Measurements from ENCODE around the gene B4GALT1.
"Not testable (repeated sequence)": the region's sequence is repeated elsewhere in the genome, so short reads cannot be mapped to it uniquely, and the experiment has no call there.

Gene B4GALT1

GRCh38 chr9:33166231-33167083 is 679 bp downstream of the B4GALT1 start:
- H3K36me3 ChIP-seq (ENCODE audit: insufficient read depth, low read length) = no peaks in the 10 kb centered on the region
- peaks cover 32% of the 10 kb centered on the region for H3K27me3 ChIP-seq (ENCODE audit: insufficient read depth, low read length)
- peaks cover 23% of the 10 kb centered on the region for H3K4me1 ChIP-seq (ENCODE audit: insufficient read depth, low read length)
- peak overlapping the region; percentile 41; the same call in 1 of the 2 replicates for H3K27ac ChIP-seq (ENCODE audit: low read depth, low read length)
- WGBS = 3% methylated on average over 51 of the region's 51 CpGs
- H3K4me3 ChIP-seq (ENCODE audit: low read length) = peak overlapping the region; percentile 92
- H3K9ac ChIP-seq (ENCODE audit: low read depth, low read length) = peak overlapping the region; percentile 73
- H3K9me3 ChIP-seq (ENCODE audit: insufficient read depth, low read depth, low read length) = no peaks in the 10 kb centered on the region

DNA sequence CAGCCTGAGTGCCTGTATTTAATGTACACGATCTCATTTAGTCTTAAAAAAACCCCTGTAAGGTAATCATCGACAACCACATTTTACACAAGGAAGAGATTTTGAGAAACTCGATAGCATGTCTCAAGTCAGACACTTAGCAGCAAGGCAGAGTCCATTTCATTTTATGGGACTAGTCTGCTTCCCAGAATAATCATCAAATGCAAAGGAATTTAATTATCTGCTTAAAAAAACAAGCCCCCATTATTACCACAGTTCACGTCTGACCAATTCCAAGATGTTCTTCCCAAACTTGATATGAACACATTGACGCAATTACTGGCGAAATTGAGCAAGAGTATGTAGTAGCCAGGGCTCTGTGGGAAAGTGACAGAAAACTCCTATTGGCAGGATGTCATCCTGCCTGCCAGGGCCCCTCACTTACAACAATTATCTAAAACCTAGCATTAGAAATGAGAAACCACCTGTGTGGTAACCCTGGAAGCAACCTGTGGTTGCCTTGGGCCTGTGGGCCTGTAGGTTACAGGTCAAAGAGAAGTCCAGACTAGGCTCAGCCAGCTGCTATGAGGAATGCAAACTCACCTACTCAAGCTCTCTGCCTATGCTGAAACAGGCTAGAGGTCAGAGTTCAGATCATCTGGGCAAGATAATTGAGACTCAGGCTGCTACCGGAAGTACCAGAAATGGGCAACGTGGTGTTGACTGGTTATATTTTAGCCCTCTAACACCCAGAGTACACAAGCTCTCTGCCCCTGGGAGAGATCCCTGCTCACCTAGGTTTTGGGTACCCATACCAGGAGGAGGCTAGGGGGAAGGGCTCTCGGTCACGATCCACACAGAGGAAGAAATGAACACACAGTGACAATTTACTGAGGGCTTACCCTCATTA is 1.6 kb downstream of the B4GALT1 start:
- Histone ChIP-seq H3K4me3 (ENCODE audit: low read length) (peak overlapping the region; percentile 92), H3K27me3 (ENCODE audit: insufficient read depth, low read length) (peaks cover 32% of the 10 kb centered on the region), H3K4me1 (ENCODE audit: insufficient read depth, low read length) (peaks cover 31% of the 10 kb centered on the region), H3K9me3 (ENCODE audit: insufficient read depth, low read depth, low read length) (no peaks in the 10 kb centered on the region), H3K9ac (ENCODE audit: low read depth, low read length) (0 out of 2 replicates have a peak overlapping the region, but pooled peaks have one; percentile 73), H3K27ac (ENCODE audit: low read depth, low read length) (no peak overlapping the region), H3K36me3 (ENCODE audit: insufficient read depth, low read length) (no peaks in the 10 kb centered on the region)
- 80% methylated on average over 10 of the region's 10 CpGs for WGBS

GRCh38 chr9:33164921-33165262 is 2.2 kb downstream of the B4GALT1 start:
- not testable (repeated sequence) for H3K4me3 ChIP-seq (ENCODE audit: low read length); H3K9me3 ChIP-seq (ENCODE audit: insufficient read depth, low read depth, low read length); H3K27ac ChIP-seq (ENCODE audit: low read depth, low read length); H3K9ac ChIP-seq (ENCODE audit: low read depth, low read length); H3K36me3 ChIP-seq (ENCODE audit: insufficient read depth, low read length)
- H3K27me3 ChIP-seq (ENCODE audit: insufficient read depth, low read length) = peaks cover 32% of the 10 kb centered on the region
- H3K4me1 ChIP-seq (ENCODE audit: insufficient read depth, low read length) = peaks cover 37% of the 10 kb centered on the region
- WGBS = 99% methylated on average over 5 of the region's 7 CpGs

DNA sequence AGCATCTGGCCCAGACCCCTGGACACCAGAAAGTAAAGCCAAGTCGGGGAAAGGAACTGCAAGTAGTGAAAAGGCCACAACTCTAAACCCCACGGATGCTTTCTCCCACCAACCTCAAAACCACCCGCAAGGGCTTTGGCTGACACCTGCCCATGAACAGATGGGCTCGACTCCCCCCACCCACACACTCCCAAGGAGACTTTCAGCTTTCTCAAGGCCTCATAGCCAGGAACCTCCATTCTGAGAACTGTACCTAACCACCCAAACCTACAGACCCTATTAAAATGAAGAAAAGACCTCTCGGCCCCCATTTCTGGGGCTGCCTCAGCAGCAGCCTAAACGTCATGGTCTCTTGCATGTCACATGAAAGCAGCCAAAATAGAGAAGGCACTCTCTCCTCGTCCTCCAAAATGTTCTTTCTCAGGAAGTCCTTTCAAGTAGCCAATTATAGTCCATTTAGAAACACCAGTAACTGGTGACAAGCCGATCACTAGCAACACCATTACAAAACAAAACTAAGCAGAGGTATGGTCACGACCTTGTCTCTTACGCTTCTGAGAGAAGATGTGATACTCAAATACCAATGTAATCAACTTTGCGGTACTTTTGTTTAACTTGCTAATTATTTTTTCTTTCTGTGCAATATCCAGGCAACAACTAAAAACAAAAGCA is 2.9 kb downstream of the B4GALT1 start:
- 91% methylated on average over 11 of the region's 11 CpGs for WGBS
- no peak overlapping the region for H3K4me3 ChIP-seq (ENCODE audit: low read length)
- H3K36me3 ChIP-seq (ENCODE audit: insufficient read depth, low read length) = no peaks in the 10 kb centered on the region
- peaks cover 32% of the 10 kb centered on the region for H3K27me3 ChIP-seq (ENCODE audit: insufficient read depth, low read length)
- no peak overlapping the region for H3K27ac ChIP-seq (ENCODE audit: low read depth, low read length)
- no peaks in the 10 kb centered on the region for H3K9me3 ChIP-seq (ENCODE audit: insufficient read depth, low read depth, low read length)
- H3K9ac ChIP-seq (ENCODE audit: low read depth, low read length) = no peak overlapping the region
- peaks cover 43% of the 10 kb centered on the region for H3K4me1 ChIP-seq (ENCODE audit: insufficient read depth, low read length)

DNA sequence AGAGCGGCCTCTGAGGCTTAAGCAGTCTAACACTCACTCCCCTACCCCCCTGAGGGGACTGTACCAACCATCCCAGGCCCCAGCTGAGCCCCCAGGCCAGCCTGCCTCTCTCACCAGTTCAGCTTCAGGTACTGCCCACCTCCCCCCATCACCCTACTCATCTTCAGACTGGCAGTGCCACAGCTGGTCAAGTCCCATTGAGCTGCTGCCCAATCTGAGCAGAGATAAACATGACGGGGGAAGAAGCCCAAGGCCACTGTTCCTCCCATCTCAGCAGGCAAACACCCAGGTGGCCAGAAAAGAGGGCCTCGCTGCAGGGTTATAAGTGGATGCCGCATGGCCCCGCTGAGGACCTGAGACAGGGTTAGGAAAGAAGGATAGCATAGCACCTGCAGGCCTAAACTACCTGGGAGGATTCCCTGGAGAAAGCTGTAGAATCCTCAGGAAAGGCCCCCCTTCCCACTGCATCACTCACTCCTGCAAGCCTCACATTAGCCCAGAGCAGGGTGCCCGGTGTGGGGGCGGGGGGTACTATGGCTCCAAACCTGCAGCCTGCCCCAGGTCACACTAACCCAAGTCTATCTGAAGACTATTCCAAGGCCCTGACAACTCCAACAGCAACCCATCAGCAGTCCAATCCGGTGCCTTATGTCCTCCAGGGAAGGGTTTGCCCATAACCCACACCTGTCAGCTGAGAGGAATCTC is 3.6 kb downstream of the B4GALT1 start:
- Histone ChIP-seq H3K9me3 (ENCODE audit: insufficient read depth, low read depth, low read length) (no peaks in the 10 kb centered on the region), H3K4me3 (ENCODE audit: low read length) (no peak overlapping the region), H3K4me1 (ENCODE audit: insufficient read depth, low read length) (peaks cover 50% of the 10 kb centered on the region), H3K27ac (ENCODE audit: low read depth, low read length) (no peak overlapping the region), H3K9ac (ENCODE audit: low read depth, low read length) (no peak overlapping the region), H3K27me3 (ENCODE audit: insufficient read depth, low read length) (peaks cover 25% of the 10 kb centered on the region), H3K36me3 (ENCODE audit: insufficient read depth, low read length) (no peaks in the 10 kb centered on the region)
- 91% methylated on average over 8 of the region's 8 CpGs for WGBS

GRCh38 chr9:33162721-33163311 is 4.3 kb downstream of the B4GALT1 start:
- Histone ChIP-seq H3K4me3 (ENCODE audit: low read length) (no peak overlapping the region), H3K4me1 (ENCODE audit: insufficient read depth, low read length) (peaks cover 58% of the 10 kb centered on the region), H3K36me3 (ENCODE audit: insufficient read depth, low read length) (no peaks in the 10 kb centered on the region), H3K27ac (ENCODE audit: low read depth, low read length) (no peak overlapping the region), H3K27me3 (ENCODE audit: insufficient read depth, low read length) (peaks cover 18% of the 10 kb centered on the region), H3K9me3 (ENCODE audit: insufficient read depth, low read depth, low read length) (no peaks in the 10 kb centered on the region), H3K9ac (ENCODE audit: low read depth, low read length) (no peak overlapping the region)
- 89% methylated on average over 9 of the region's 9 CpGs for WGBS

GRCh38 chr9:33161589-33162132 is 5.5 kb downstream of the B4GALT1 start:
- no peak overlapping the region for H3K4me3 ChIP-seq (ENCODE audit: low read length)
- H3K9me3 ChIP-seq (ENCODE audit: insufficient read depth, low read depth, low read length) = no peaks in the 10 kb centered on the region
- peak overlapping the region; percentile 39 for H3K9ac ChIP-seq (ENCODE audit: low read depth, low read length)
- WGBS = 56% methylated on average over 1 of the region's 1 CpG
- peak overlapping the region; percentile 28; the same call in 1 of the 2 replicates for H3K27ac ChIP-seq (ENCODE audit: low read depth, low read length)
- peaks cover 64% of the 10 kb centered on the region for H3K4me1 ChIP-seq (ENCODE audit: insufficient read depth, low read length)
- H3K27me3 ChIP-seq (ENCODE audit: insufficient read depth, low read length) = peaks cover 16% of the 10 kb centered on the region
- no peaks in the 10 kb centered on the region for H3K36me3 ChIP-seq (ENCODE audit: insufficient read depth, low read length)

DNA sequence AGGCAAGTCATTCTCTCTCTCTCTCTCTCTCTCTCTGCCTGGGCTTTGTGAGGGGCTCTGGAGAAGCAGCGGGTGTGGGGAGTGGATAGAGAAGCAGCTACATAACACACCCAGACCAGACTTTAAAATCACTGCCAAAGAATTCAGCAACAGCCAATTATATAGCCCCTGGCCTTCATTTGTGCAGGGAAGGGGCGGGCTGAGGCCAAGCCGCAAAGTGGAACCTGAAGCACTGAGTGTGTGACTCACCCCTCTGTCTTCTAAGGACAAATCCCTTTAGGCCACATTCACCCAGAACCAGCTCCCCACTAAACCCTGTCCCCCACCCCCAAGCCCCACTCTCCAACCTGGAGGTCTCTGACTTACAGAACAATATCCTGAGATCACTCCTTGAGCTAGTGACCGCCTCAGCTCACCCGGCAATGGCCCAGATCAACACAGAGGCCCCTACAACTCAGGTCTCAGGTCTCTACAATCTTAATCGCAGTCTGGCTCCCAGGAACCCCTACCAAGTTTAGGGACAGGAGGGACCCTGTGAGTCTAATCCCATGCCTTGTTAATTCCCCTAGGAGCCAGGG is 6.0 kb downstream of the B4GALT1 start:
- peak overlapping the region; percentile 28; the same call in 1 of the 2 replicates for H3K27ac ChIP-seq (ENCODE audit: low read depth, low read length)
- H3K27me3 ChIP-seq (ENCODE audit: insufficient read depth, low read length) = peaks cover 11% of the 10 kb centered on the region; the same call in 1 of the 2 replicates
- H3K4me3 ChIP-seq (ENCODE audit: low read length) = no peak overlapping the region
- 75% methylated on average over 5 of the region's 6 CpGs for WGBS
- peaks cover 63% of the 10 kb centered on the region for H3K4me1 ChIP-seq (ENCODE audit: insufficient read depth, low read length)
- no peaks in the 10 kb centered on the region for H3K9me3 ChIP-seq (ENCODE audit: insufficient read depth, low read depth, low read length)
- no peaks in the 10 kb centered on the region for H3K36me3 ChIP-seq (ENCODE audit: insufficient read depth, low read length)
- H3K9ac ChIP-seq (ENCODE audit: low read depth, low read length) = peak overlapping the region; percentile 39

DNA sequence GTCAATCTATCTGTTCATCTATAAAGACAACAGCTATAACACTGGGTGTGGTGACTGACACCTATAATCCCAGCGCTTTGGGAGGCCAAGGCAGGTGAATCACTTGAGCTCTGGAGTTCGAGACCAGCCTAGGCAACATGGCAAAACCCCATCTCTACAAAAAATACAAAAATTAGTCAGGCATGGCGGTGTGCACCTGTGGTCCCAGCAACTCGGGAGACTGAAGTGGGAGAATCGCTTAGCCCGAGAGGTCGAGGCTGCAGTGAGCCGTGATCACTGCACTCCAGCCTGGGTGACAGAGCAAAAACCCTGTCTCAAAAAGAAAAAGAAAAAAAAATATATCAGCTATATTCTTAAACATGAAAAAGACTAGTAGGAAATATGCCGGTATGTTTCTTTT is 6.7 kb downstream of the B4GALT1 start:
- H3K36me3 ChIP-seq (ENCODE audit: insufficient read depth, low read length); H3K9me3 ChIP-seq (ENCODE audit: insufficient read depth, low read depth, low read length); H3K27me3 ChIP-seq (ENCODE audit: insufficient read depth, low read length); H3K4me3 ChIP-seq (ENCODE audit: low read length); H3K9ac ChIP-seq (ENCODE audit: low read depth, low read length); H3K27ac ChIP-seq (ENCODE audit: low read depth, low read length): not testable (repeated sequence)
- peaks cover 56% of the 10 kb centered on the region for H3K4me1 ChIP-seq (ENCODE audit: insufficient read depth, low read length)
- 92% methylated on average over 7 of the region's 9 CpGs for WGBS

DNA sequence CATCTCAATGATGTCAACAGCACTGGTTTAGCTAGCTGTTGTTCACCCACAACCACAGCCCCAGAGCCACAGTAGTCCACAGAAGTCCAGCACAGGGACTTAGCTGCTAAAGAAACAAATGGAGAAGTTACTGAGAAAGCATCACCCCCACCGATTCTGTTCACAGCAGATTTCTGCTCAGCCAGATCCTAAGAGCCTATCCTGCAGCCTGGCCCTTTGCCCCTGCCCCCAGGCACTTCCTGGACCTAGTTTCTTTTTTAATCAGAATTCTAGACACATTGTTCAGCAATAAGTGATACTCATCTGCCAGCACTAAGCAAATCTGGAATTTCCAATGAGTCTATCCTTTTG is 7.4 kb downstream of the B4GALT1 start:
- H3K27me3 ChIP-seq (ENCODE audit: insufficient read depth, low read length) = no peaks in the 10 kb centered on the region
- no peaks in the 10 kb centered on the region for H3K9me3 ChIP-seq (ENCODE audit: insufficient read depth, low read depth, low read length)
- peaks cover 52% of the 10 kb centered on the region for H3K4me1 ChIP-seq (ENCODE audit: insufficient read depth, low read length)
- no peak overlapping the region for H3K9ac ChIP-seq (ENCODE audit: low read depth, low read length)
- no peak overlapping the region for H3K27ac ChIP-seq (ENCODE audit: low read depth, low read length)
- H3K4me3 ChIP-seq (ENCODE audit: low read length) = no peak overlapping the region
- no peaks in the 10 kb centered on the region for H3K36me3 ChIP-seq (ENCODE audit: insufficient read depth, low read length)
- WGBS = 75% methylated on average over 1 of the region's 1 CpG
